Jurkat, Clone E6-1 (cell line): ENCODE results near the gene ANKRD34C. TPM values are rescaled to one million over a fixed set of nuclear protein-coding genes. Genes with fewer than 3 reads are reported as not detected.

Experiments used
- DNase-seq: peaks from one replicate; pipeline ENCODE4 v3.0.0-alpha.2; 2011; ENCODE audit warnings: low read depth, low spot score
- H3K4me3 ChIP-seq: 2 replicates; pipeline ENCODE4 v1.5.1; 2011; ENCODE audit warnings: mild to moderate bottlenecking, low read length, control low read depth, moderate library complexity
- polyA plus RNA-seq: library from polyadenylated mRNA; unstranded; fragments of >200 nt; gene quantifications from one replicate; pipeline ENCODE4 v1.2.1, GENCODE V29; 2012; ENCODE audit warnings: missing spikeins; ENCODE audit not compliant: insufficient read length, insufficient read depth

Gene ANKRD34C
- not detected for polyA plus RNA-seq

DNA sequence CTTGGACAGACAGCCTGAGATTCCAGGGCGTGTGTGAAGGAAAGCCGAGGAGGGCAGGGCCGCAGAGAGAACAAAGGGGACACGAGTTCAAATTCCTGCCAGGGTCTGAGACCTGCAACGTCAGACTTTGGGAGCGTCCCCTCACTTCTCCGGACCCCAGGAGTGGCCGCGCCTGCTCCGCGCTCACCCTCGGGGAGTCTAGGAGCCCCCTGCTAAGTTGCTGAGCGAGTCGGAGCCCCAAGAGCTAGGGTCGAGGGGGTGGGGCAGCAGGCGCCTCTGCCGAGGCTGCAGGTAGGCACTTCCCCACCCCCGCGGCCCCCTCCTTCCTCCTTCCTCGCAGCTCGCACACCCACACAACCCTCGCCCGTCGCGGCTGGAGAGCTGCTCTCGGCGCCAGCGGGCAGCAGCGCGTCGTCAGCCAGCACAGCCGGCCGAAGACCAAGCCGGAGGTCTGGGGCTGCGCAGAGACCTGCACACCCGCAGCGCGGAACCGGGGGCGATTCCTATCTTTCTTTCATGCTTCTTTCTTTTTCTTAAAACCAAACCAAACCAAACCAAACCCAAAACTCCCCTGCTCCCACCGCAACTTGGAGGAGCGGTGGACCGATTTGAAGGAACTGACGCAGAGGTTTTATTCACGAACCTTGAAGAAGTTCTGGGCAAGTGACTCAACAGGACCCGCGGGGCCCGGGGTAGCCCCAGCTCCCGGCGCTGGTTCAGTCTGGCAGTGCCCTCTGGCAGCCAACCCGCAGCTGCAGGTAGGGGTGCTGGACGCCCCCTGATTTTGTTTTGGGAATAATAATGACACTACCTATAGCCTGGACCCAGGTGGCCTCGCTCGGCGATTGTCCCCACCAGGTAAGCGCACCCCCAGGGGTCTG lies at the start of gene ANKRD34C:
TSS of gene ANKRD34C (plus strand) at position 352 of the 881 bp plus-strand sequence. CDS start 10,563 bp downstream, outside the sequence.
- H3K4me3 ChIP-seq: no peak within 1 kb of the TSS
- no peak for DNase-seq

DNA sequence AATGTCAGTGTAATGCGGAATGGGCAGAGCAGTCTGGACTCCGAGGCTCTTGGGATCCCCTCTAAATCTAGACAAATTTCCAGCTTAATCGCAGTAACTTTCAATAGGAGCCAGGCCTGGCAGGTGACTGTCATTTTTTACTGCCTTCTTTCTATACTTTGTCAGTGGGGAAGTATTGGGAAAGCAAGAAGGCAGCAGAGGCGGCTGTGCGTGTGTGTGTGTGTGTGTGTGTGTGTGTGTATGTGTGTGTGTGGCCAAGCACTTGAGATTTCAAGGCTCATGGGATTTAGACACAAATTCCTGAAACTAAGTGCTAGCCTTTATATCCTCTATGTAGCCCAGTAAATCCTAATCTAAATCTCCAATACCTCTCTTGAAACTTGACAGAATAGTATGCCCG lies 49.3 kb upstream of the ANKRD34C start:
- no peak for DNase-seq
- no peak overlapping the region for H3K4me3 ChIP-seq

DNA sequence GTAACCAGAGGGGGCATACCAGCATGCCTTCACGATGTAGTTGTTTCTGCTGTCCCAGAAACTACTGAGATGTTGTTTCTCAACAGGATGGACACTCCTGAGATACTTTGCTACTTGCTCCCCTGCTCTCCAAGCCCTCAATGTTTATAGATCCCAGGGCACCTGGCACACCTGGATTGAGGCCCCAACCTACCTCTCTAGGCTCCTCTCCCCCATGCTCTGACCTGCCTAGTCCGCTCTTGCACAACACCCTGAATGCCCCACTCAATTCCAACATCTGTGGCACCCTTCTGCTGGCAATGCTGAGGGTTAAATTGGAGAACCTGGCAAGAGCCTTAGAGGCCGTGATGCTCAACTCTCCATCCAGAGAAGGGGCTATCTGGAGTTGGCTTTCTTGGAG lies 42.5 kb upstream of the ANKRD34C start:
- DNase-seq: no peak
- no peak overlapping the region for H3K4me3 ChIP-seq

- no peak overlapping the region for H3K4me3 ChIP-seq
- no peak for DNase-seq
Observed at GRCh38 chr15:79243723-79244122, 38.8 kb upstream of the ANKRD34C start.

DNA sequence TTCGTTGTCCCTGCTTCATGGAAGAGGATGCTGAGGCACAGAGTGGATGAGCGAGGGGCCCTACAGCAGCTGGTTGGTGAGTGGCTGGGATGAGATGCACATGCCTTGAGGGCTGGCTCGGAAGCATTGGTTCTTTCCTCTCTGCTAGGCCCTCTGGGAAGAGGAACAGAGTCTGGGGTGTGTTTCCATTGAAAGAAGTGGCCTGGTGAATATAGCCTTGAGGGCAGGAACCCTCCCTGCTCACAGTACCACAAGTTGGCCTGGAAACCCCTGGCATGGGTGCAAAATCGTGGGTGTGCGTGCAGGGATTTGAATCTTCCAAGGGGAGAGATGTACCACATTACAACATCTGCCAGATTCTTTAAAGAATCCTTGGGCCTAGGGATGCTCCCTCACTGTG lies 37.6 kb upstream of the ANKRD34C start:
- no peak overlapping the region for H3K4me3 ChIP-seq
- no peak for DNase-seq

- no peak for DNase-seq
- no peak overlapping the region for H3K4me3 ChIP-seq
Observed at GRCh38 chr15:79248183-79248582, 34.3 kb upstream of the ANKRD34C start.

DNA sequence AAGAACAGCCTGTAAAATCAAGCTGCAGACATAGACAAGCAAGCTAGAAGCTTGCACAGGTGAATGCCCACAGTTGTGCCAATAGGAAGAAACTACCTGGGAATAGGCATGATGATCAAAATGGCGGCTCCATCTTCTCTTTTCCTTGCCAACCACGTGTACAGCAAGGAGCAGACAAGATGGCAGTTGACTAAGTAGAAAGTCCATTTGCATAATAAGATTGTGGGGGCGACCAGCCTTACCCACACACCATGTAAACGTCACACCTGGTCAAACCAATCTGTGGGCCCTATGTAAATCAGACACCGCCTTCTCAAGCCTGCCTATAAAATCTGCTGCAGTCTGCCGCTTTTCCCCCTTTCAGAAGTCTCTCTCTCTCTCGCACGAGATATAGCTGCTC lies 25.1 kb upstream of the ANKRD34C start:
- DNase-seq: no peak
- no peak overlapping the region for H3K4me3 ChIP-seq

DNA sequence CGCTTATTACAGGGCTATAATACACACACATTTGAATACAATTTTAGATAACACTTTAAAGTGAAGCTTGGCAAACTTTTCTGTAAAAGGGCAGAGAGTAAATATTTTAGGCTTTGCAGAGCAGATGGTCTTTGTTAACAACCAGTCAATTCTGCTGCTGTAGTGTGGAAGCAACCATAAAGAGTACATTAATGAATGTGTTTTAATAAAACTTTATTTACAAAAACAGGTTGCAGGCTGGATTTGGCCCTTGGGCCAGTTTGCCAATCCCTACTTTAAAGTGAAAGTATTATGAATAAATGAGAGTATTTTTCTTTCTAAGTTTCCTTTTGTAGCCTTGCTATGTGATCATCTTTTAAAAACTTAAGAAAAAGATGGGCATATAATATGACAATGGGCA lies 20.7 kb upstream of the ANKRD34C start:
- DNase-seq: no peak
- no peak overlapping the region for H3K4me3 ChIP-seq

GRCh38 chr15:79265167-79265566 lies 17.4 kb upstream of the ANKRD34C start:
- H3K4me3 ChIP-seq: no peak overlapping the region
- no peak for DNase-seq

GRCh38 chr15:79265987-79266579 lies 16.4 kb upstream of the ANKRD34C start:
- no peak overlapping the region for H3K4me3 ChIP-seq
- no peak for DNase-seq

GRCh38 chr15:79283252-79284048 lies 928 bp downstream of the ANKRD34C start:
- no peak for DNase-seq
- no peak overlapping the region for H3K4me3 ChIP-seq

DNA sequence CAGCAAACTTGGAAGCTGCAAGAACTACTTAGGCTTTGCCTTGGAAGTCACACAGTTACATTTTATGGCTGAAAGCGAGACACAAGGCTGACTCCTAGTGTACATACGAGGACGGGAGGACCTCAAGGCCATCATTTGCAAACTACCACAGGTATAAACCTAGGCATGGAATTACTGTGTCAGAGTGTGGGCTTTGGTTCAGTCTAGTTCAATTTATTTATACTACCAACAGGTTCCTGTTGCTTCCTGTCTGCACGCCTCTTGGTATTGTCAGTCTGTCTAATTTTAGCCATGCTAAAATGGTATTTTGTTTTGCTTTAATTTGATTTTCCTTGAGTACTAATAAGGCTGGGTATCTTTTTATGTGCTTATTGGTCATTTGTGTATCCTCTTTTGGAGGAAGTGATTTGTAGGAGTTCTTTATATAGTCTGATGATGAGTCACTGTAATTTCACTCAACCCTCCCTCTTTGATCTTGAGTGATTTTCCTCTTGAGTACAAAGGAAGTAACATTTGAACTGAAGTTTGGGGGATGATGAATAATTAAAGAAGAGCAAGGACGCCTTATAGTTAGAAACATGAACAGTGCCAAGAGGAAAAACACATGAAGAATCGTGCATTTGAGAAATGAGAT lies 8.2 kb downstream of the ANKRD34C start:
- H3K4me3 ChIP-seq: no peak overlapping the region
- peak; percentile 36 for DNase-seq

DNA sequence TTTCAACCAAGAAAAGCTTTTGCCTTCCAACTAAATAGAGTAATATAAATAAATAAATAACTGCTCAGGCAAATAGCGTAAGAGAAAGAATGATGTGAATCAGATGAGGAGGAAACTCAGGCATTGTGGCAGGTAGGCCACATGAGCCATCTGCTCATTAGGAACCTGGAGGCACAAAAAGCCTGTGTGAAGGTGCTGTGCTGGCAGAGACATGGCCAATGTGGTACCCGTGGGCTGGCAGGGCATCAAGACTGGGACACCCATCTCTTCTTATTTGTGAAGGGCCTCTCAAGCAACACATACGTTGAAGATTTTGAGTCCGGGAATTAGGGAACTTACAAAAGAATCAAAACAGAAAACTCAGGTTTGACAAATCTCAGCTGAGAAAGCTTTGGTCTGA lies 9.5 kb downstream of the ANKRD34C start:
- no peak for DNase-seq
- no peak overlapping the region for H3K4me3 ChIP-seq

DNA sequence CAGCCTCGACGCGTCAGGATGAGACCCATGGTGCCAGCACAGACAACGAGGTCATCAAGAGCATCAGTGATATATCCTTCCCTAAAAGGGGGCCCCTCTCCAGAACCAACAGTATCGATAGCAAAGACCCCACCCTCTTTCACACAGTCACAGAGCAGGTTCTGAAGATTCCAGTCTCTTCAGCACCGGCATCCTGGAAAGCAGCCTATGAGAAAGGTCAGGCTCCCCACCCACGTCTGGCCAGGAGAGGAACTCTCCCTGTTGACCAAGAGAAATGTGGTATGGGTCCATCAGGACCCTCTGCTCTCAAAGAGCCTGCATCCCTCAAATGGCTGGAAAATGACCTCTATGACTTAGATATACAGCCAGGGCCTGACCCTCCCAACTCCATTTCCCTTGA lies 11.6 kb downstream of the ANKRD34C start:
- no peak for DNase-seq

DNA sequence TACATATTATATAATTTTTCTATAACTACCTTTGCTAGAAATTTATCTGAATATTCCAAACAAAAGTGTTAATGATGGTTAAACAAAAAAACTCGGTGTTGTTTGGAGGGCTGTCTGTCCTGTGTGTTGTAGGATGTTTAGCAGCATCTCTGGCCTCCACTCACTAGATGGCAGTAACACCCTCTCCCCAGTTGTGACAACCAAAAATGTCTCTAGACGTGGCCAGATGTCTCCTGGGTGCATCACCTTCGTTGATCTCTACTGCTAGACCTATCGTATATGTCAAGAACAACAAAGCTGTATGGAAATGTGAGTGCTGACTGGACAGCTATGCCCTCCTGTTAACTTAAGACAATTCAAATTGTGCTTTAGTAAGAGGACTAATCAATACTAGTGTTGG lies 14.1 kb downstream of the ANKRD34C start:
- no peak for DNase-seq

More for the DNA sequence above, 11.6 kb downstream of the ANKRD34C start:
- no peak overlapping the region for H3K4me3 ChIP-seq

DNA sequence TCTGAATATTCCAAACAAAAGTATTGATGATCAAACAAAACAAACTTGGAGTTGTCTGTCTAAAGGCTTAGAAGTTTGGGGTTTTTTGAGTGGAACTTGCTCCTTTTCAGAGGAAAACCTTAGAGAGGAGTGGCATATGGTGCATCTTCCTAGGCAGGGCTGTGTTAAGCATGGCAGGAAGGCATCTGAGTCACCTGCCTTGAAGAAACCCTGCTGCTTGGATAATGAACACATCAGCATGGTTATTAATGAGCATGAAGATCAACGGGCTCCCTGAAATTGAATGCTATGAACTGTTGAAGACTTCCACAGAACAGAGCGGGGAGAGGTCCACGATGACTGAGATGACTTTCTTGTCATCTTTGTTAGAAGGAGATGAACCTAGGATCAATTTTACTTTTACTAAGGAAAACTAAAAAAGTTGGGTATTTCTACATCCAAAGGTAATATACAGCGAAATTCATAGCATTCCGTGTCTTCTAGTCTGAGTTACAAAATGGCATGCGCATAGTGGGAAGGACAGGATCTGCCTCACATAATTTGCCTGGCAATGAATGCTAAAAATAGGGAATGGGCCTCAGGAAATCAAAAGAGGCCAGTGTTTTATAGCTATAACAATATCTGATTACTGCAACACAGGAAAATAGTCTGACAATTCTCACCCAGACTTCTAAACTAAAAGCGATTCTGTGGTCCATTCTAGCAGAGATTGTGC lies 16.8 kb downstream of the ANKRD34C start:
- DNase-seq: no peak
- H3K4me3 ChIP-seq: no peak overlapping the region

More for the DNA sequence above, 14.1 kb downstream of the ANKRD34C start:
- no peak overlapping the region for H3K4me3 ChIP-seq

- DNase-seq: no peak
- no peak overlapping the region for H3K4me3 ChIP-seq
Observed at GRCh38 chr15:79299841-79300235, 17.3 kb downstream of the ANKRD34C start.

- DNase-seq: no peak
- no peak overlapping the region for H3K4me3 ChIP-seq
Observed at GRCh38 chr15:79307251-79307650, 24.7 kb downstream of the ANKRD34C start.

GRCh38 chr15:79308874-79309273 lies 26.4 kb downstream of the ANKRD34C start:
- DNase-seq: no peak
- H3K4me3 ChIP-seq: no peak overlapping the region
